ENCODE results near the gene SCGB1A1. TPM values are rescaled to one million over a fixed set of nuclear protein-coding genes. Genes with fewer than 3 reads are reported as not detected.

The SCGB1A1 gene
- total RNA-seq, 1 donor from 2014 or later: not detected

GRCh38 chr11:62401811-62402210 lies 17.0 kb upstream of the SCGB1A1 start:
- no peak for TF ChIP-seq CTCF (conservative IDR thresholded peaks at IDR 0.05)
- H3K27me3 Mint-ChIP-seq (ENCODE audit: low read depth): no peaks in the 10 kb centered on the region
- H3K4me1 Mint-ChIP-seq: peaks cover 12% of the 10 kb centered on the region
- no peaks in the 10 kb centered on the region for H3K9me3 Mint-ChIP-seq
- no peak overlapping the region for H3K4me3 Mint-ChIP-seq
- no peak for DNase-seq (ENCODE audit: low read depth, low spot score)
- H3K27ac Mint-ChIP-seq (ENCODE audit: unreplicated experiment): no peak overlapping the region
- H3K36me3 Mint-ChIP-seq (ENCODE audit: low read depth): no peaks in the 10 kb centered on the region

- Mint-ChIP-seq H3K4me1 (peaks cover 12% of the 10 kb centered on the region), H3K36me3 (ENCODE audit: low read depth) (no peaks in the 10 kb centered on the region), H3K4me3 (no peak overlapping the region), H3K27me3 (ENCODE audit: low read depth) (no peaks in the 10 kb centered on the region), H3K9me3 (no peaks in the 10 kb centered on the region), H3K27ac (ENCODE audit: unreplicated experiment) (no peak overlapping the region)
- DNase-seq (ENCODE audit: low read depth, low spot score): no peak
- TF ChIP-seq CTCF (conservative IDR thresholded peaks at IDR 0.05): no peak
These were observed 16.4 kb upstream of the SCGB1A1 start for GRCh38 chr11:62402226-62402959.

DNA sequence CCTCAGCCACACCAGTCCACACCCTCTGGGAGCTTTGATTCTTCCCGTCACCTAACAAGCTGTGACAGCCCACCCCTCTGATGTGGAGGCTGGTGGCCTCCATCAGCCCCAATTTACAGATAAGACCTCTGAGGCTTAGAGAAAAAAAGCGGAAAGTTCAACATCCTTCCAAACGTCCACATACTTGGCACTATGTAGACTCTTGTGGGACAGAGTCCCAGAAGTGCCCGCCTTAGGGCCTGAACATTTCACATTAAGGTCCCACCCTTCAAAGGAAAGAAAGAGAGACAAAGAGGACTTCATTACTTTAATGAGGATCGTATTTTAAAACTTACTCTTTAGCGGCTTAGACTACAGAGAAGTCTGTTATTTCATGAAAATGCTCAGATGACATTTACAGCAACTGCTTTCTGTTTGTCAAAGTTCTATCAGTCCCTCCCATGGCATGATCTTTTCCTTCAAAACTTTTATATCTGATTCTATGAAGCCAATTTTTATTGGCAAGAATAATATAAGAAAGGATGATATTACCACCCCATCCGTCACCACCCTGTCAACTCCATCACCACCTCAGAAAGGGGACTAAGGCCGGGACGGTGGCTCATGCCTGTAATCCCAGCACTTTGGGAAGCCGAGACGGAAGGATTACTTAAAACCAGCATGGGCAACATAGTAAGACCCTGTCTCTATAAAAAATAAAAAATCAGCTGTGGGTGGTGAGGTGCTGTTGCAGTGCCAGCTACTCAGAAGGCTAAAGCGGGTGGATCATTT lies 15.7 kb upstream of the SCGB1A1 start:
- Mint-ChIP-seq H3K4me3 (no peak overlapping the region), H3K27ac (ENCODE audit: unreplicated experiment) (no peak overlapping the region), H3K4me1 (peaks cover 12% of the 10 kb centered on the region), H3K9me3 (no peaks in the 10 kb centered on the region), H3K27me3 (ENCODE audit: low read depth) (no peaks in the 10 kb centered on the region), H3K36me3 (ENCODE audit: low read depth) (no peaks in the 10 kb centered on the region)
- no peak for DNase-seq (ENCODE audit: low read depth, low spot score)
- TF ChIP-seq CTCF (conservative IDR thresholded peaks at IDR 0.05): no peak

- H3K27ac Mint-ChIP-seq (ENCODE audit: unreplicated experiment): no peak overlapping the region
- H3K4me1 Mint-ChIP-seq: no peaks in the 10 kb centered on the region
- DNase-seq (ENCODE audit: low read depth, low spot score): no peak
- H3K9me3 Mint-ChIP-seq: no peaks in the 10 kb centered on the region
- no peak overlapping the region for H3K4me3 Mint-ChIP-seq
- no peaks in the 10 kb centered on the region for H3K27me3 Mint-ChIP-seq (ENCODE audit: low read depth)
- no peak for TF ChIP-seq CTCF (conservative IDR thresholded peaks at IDR 0.05)
- H3K36me3 Mint-ChIP-seq (ENCODE audit: low read depth): no peaks in the 10 kb centered on the region
These were observed 14.4 kb upstream of the SCGB1A1 start for GRCh38 chr11:62404435-62404834.

- Mint-ChIP-seq H3K4me1 (no peaks in the 10 kb centered on the region), H3K4me3 (no peak overlapping the region), H3K27ac (ENCODE audit: unreplicated experiment) (no peak overlapping the region), H3K27me3 (ENCODE audit: low read depth) (no peaks in the 10 kb centered on the region), H3K36me3 (ENCODE audit: low read depth) (no peaks in the 10 kb centered on the region), H3K9me3 (no peaks in the 10 kb centered on the region)
- TF ChIP-seq CTCF (conservative IDR thresholded peaks at IDR 0.05): no peak
- DNase-seq (ENCODE audit: low read depth, low spot score): no peak
These were observed 13.9 kb upstream of the SCGB1A1 start for GRCh38 chr11:62404901-62405300.
